ENCODE results near the gene COL21A1.

DNA sequence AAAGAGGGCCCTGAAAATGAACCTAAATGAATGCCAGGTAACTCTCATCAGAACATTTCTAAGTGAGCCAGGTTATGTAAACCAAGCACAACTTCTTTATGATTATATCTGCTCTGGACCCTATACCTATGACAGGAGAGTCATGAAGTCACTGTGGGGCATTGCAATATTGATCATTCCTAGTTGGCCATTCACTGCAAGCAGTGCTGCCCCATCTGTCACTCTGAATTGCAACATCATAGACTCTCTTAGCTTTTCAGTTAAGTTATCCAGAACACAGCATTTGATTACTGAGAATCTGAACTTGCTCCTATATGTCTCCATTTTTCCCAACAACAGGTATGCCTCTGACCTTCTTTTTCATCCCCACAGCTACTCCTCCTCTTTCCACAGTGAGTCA, 3.3 kb downstream of the COL21A1 start:
- TF ChIP-seq CTCF (IDR thresholded peaks at IDR 0.05; ENCODE audit: insufficient read depth, low read depth, low read length): no peak
- TF ChIP-seq EZH2 (IDR thresholded peaks at IDR 0.05; ENCODE audit: insufficient read depth, low read length): no peak
